Psoas muscle (tissue), 8 donors: ENCODE data around the gene PMPCA. TPM values are rescaled to one million over a fixed set of nuclear protein-coding genes. Genes with fewer than 3 reads are reported as not detected.

Source experiments
- ATAC-seq, 4 donors: fragments of 200-7000 bp; cut with Tn5 transposase; one replicate each; pipeline ENCODE4 v1.9.1; 2020; ENCODE audit warnings: moderate library complexity in 3 of 4, mild to moderate bottlenecking in 2 of 4
- DNase-seq, 2 donors: peaks; one replicate each; pipeline ENCODE4 v3.0.0-alpha.2; 2020
- H3K27ac ChIP-seq: fragments of 200-600 bp; one replicate; pipeline ENCODE4 v1.8.0; 2022
- H3K27me3 ChIP-seq, 3 donors: fragments of 200-600 bp in 1 of 3; one replicate each; pipeline versions ENCODE4 v1.6.1 to v1.8.0; 2013 to 2022; ENCODE audit warnings: low read length in 2 of 3, mild to moderate bottlenecking in 2 of 3, moderate library complexity in 1 of 3; ENCODE audit not compliant: insufficient read depth in 3 of 3
- H3K36me3 ChIP-seq, 2 donors: fragments of 200-600 bp in 1 of 2; one replicate each; pipeline versions ENCODE4 v1.6.1 to v1.8.0; 2013 to 2022; ENCODE audit warnings: low read depth in 1 of 2, mild to moderate bottlenecking in 1 of 2, moderate library complexity in 1 of 2; ENCODE audit not compliant: insufficient read depth in 1 of 2
- H3K4me1 ChIP-seq: fragments of 200-600 bp; one replicate; pipeline ENCODE4 v1.8.0; 2022
- H3K4me3 ChIP-seq: fragments of 200-600 bp; one replicate; pipeline ENCODE4 v1.8.0; 2022; ENCODE audit warnings: mild to moderate bottlenecking
- H3K9me3 ChIP-seq: fragments of 200-600 bp; one replicate; pipeline ENCODE4 v1.8.0; 2022
- WGBS, 3 donors: extraction: QIAGEN DNeasy Blood & Tissue Kit; methylation state at CpG; one replicate each; pipeline versions ENCODE4 v1.1.6 to v1.1.7; 2013; 5-methylcytosine and 5-hydroxymethylcytosine counted together
- intact Hi-C, 2 donors: fragments of 100-400 bp; cut with DNase I; formaldehyde crosslinking; loops; one replicate each; pipeline versions ENCODE4 v1.11.0 to v1.14.2; 2022
- polyA plus RNA-seq, 3 donors: library from polyadenylated mRNA; stranded (reverse); fragments of 200-250 nt; gene quantifications; one replicate each; pipeline ENCODE4 v1.2.3, GENCODE V29; 2013
- total RNA-seq, 4 donors: library from RNA; stranded (reverse); fragmentation: NEBNext Ultra II Directional in 2 of 4; extraction: Animal tissue kit (Norgen Biotek cat#: 25700) in 2 of 4; gene quantifications; one replicate each; pipeline versions ENCODE4 v1.2.1 to v1.2.4, GENCODE V29; 2021 to 2023
- TF ChIP-seq, protein P1 (sequence below): fragments of 200-600 bp; IDR thresholded peaks from one replicate; pipeline ENCODE4 v1.8.0; 2022; ENCODE audit warnings: antibody characterized with exemption
- donor health status: healthy with polysubstance abuse.
- donor health status: DM: no; HTN: no; CAD: no; lungs with moderate emphysema.
- donor health status: Bipolar disorder and iron deficiency.
- donor health status: healthy.
- donor health status: DM: yes; HTN: yes; CAD: no.
- donor health status: DM: no; HTN: no; CAD: no.
- donor health status: DM: no; HTN: no; CAD: no.
- donor health status: DM: yes; HTN: yes; CAD: no.

The PMPCA gene
- total and polyA plus RNA-seq, 7 donors = 42.4 to 116 (median 63.6) TPM

GRCh38 chr9:136447173-136447778 lies 36.8 kb downstream of the PMPCA start:
- DNase-seq (no peak), ATAC-seq (no peak)
- intact Hi-C loops = no loop called here
- Histone ChIP-seq H3K36me3 (peaks cover 13 to 96% of the 10 kb centered on the region in 2 donors), H3K27me3 (no peaks in the 10 kb centered on the region), H3K4me1 (no peaks in the 10 kb centered on the region), H3K9me3 (no peaks in the 10 kb centered on the region), H3K27ac (no peak overlapping the region), H3K4me3 (no peak overlapping the region)
- 92 to 95% (median 95%) methylated on average over 27 of the region's 27 CpGs for WGBS, 3 donors
- TF ChIP-seq, protein P1, sequence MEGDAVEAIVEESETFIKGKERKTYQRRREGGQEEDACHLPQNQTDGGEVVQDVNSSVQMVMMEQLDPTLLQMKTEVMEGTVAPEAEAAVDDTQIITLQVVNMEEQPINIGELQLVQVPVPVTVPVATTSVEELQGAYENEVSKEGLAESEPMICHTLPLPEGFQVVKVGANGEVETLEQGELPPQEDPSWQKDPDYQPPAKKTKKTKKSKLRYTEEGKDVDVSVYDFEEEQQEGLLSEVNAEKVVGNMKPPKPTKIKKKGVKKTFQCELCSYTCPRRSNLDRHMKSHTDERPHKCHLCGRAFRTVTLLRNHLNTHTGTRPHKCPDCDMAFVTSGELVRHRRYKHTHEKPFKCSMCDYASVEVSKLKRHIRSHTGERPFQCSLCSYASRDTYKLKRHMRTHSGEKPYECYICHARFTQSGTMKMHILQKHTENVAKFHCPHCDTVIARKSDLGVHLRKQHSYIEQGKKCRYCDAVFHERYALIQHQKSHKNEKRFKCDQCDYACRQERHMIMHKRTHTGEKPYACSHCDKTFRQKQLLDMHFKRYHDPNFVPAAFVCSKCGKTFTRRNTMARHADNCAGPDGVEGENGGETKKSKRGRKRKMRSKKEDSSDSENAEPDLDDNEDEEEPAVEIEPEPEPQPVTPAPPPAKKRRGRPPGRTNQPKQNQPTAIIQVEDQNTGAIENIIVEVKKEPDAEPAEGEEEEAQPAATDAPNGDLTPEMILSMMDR = no peak

DNA sequence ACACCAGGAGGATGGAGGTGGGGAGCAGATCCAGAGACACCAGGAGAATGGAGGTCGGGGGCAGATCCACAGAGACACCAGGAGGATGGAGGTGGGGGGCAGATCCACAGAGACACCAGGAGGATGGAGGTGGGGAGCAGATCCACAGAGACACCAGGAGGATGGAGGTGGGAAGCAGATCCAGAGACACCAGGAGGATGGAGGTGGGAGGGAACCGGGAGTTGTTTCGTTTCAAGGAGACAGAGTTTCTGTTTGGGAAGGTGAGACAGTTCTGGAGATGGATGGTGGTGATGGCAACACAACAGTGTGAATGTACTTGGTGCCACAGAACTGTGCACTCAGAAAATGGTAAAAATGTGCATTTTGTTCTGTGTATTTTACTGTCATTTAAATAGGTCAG lies 38.2 kb downstream of the PMPCA start:
- Histone ChIP-seq H3K27ac (no peak overlapping the region), H3K36me3 (peaks cover 13 to 96% of the 10 kb centered on the region in 2 donors), H3K27me3 (no peaks in the 10 kb centered on the region), H3K4me3 (no peak overlapping the region), H3K9me3 (no peaks in the 10 kb centered on the region), H3K4me1 (no peaks in the 10 kb centered on the region)
- intact Hi-C loops = no loop called here
- WGBS, 3 donors = 89% methylated on average over 3 of the region's 3 CpGs
- TF ChIP-seq, protein P1 = no peak
- ATAC-seq = no peak
- DNase-seq = no peak

DNA sequence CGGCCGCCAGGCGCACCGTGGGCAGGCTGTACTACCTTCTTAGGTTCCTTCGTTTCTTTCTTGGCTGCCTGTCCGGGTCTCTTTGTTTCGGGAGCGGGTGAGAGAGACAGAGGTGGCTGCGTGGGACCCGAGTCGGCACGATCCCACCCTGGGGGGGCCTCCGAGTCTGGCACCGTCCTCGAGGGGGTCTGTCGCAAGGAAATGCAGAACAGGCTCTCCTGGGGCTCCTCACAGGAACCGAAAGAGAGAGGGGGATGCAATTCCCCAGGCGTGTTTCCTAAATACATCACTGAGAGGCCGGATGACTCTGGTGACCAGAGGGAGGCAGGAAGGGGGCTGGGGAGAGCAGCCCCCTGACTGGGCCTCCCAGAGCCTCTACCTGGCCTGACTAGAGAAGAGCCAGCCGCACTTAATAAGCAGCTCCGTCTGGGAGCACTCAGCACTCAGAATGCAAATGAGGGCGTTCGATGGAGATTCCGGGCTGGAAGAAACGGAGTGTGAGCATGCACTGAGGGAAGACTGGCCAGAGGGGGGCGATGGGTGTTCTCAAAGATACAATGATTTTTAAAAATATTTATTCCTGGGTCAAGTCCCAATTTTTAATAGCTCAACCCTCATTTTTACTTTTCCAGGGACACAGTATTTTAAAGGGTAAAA lies 40.9 kb downstream of the PMPCA start:
- H3K36me3 ChIP-seq = peaks cover 20 to 96% of the 10 kb centered on the region in 2 donors
- no peaks in the 10 kb centered on the region for H3K9me3 ChIP-seq
- H3K4me1 ChIP-seq = no peaks in the 10 kb centered on the region
- no peak for DNase-seq
- H3K27me3 ChIP-seq = no peaks in the 10 kb centered on the region
- 87 to 89% (median 88%) methylated on average over 26 of the region's 26 CpGs for WGBS, 3 donors
- H3K27ac ChIP-seq = no peak overlapping the region
- TF ChIP-seq, protein P1 = no peak
- H3K4me3 ChIP-seq = no peak overlapping the region
- intact Hi-C loops = no loop called here
- ATAC-seq = no peak

GRCh38 chr9:136453326-136453725 lies 42.9 kb downstream of the PMPCA start:
- no peak for ATAC-seq
- 88 to 93% (median 89%) methylated on average over 11 of the region's 11 CpGs for WGBS, 3 donors
- Histone ChIP-seq H3K4me1 (no peaks in the 10 kb centered on the region), H3K27me3 (no peaks in the 10 kb centered on the region), H3K4me3 (no peak overlapping the region), H3K27ac (no peak overlapping the region), H3K9me3 (no peaks in the 10 kb centered on the region), H3K36me3 (peaks cover 13 to 98% of the 10 kb centered on the region in 2 donors)
- TF ChIP-seq, protein P1 = no peak
- intact Hi-C loops = no loop called here
- no peak for DNase-seq
